ENCODE data around the gene MARCOL. TPM values are rescaled to one million over a fixed set of nuclear protein-coding genes. Genes with fewer than 3 reads are reported as not detected.

Gene MARCOL
- total and polyA plus RNA-seq, 10 of the 15 experiments (the other 5 are each of a cell fraction or from before 2014, with no cell fraction given), result 1.4 TPM; not detected in 9

DNA sequence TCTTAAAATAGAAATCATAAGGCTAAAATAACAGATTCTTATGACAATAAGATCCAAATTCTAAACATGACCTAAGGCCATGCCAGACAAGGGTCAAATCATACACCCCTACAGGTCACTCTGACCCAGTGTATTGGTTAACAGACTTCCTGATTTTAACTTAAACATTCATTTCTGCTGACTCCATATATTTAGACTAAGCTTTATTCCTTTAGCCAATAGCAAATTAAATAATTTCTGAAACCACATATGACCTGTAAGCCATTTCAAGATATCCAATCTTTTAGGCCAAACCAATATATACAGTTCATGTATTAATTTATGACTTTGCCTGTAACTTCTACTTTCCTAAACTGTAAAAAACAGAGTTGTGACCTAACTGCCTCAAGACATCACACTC is 22.9 kb downstream of the MARCOL start:
- H2AFZ ChIP-seq (ENCODE audit: control insufficient read depth, low read depth, low read length), result no peak overlapping the region
- H3K4me1 ChIP-seq (ENCODE audit: control insufficient read depth, insufficient read depth, low read length), result no peaks in the 10 kb centered on the region
- SMC1A ChIA-PET (ENCODE audit: uncharacterized antibody, unreplicated experiment), result no interaction called here
- CTCF ChIA-PET, result no interaction called here
- H3K36me3 ChIP-seq (ENCODE audit: control insufficient read depth in 2 of 2, insufficient read depth in 2 of 2, low read length in 1 of 2), result no peaks in the 10 kb centered on the region
- H3K27me3 ChIP-seq (replicated peaks in 1 of 2; ENCODE audit: control insufficient read depth in 2 of 2, insufficient read depth in 2 of 2, low read length in 1 of 2), result no peaks in the 10 kb centered on the region
- intact Hi-C loops (cut with micrococcal nuclease; ENCODE audit: unreplicated experiment), result no loop called here
- no TSS peak for BruUV-seq (replicated peaks)
- no peaks in the 10 kb centered on the region for H3K9me3 ChIP-seq (replicated peaks; ENCODE audit: control insufficient read depth, insufficient read depth, low read length)
- in situ Hi-C loops (cut with MboI), result no loop called here
- H3K4me2 ChIP-seq (ENCODE audit: control insufficient read depth, insufficient read depth), result no peak overlapping the region
- DNase-seq (ENCODE audit: low read depth, low spot score) (no peak), FAIRE-seq (no peak), ATAC-seq (no peak)
- RAD21 ChIA-PET (ENCODE audit: unreplicated experiment), result no interaction called here
- POLR2A ChIA-PET, result no interaction called here
- TF ChIP-seq IKZF2 (IDR thresholded peaks at IDR 0.05) (no peak), POLR2AphosphoS5 (IDR thresholded peaks at IDR 0.05; ENCODE audit: low read length) (no peak), MYB (IDR thresholded peaks at IDR 0.05; ENCODE audit: borderline replicate concordance, low read depth, low read length) (no peak), BACH1 (IDR thresholded peaks at IDR 0.05; ENCODE audit: borderline replicate concordance) (no peak)
- H3K79me2 ChIP-seq (ENCODE audit: control insufficient read depth, insufficient read depth, low read length), result no peaks in the 10 kb centered on the region
- no peak overlapping the region for H3K27ac ChIP-seq (ENCODE audit: control insufficient read depth, insufficient read depth)
- no peak overlapping the region for H3K9ac ChIP-seq (ENCODE audit: control insufficient read depth, insufficient read depth, low read length)
- H4K20me1 ChIP-seq (ENCODE audit: control insufficient read depth, insufficient read depth), result no peaks in the 10 kb centered on the region
- H3K4me3 ChIP-seq, result no peak overlapping the region

DNA sequence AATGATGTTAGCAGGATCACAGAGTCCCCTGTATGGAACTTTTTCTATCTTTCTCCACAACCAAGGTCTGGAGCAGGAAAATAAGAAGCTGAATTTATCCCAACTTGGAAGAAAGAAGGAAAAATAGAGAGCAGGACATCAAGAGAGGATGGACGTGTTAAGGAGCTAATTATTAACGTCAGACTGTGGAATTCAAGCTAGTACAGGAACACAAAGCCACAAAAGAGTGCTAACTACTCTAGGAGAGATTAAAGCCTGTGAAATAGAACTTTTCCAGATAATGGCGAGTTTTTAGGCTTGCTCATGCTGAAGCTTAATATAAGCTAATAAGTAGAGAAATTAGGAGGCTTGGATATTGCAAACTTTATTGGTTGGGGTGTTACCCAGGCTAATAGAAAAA is 29.6 kb downstream of the MARCOL start:
- Histone ChIP-seq H3K79me2 (ENCODE audit: control insufficient read depth, insufficient read depth, low read length) (no peaks in the 10 kb centered on the region), H2AFZ (ENCODE audit: control insufficient read depth, low read depth, low read length) (no peak overlapping the region), H3K36me3 (ENCODE audit: control insufficient read depth in 2 of 2, insufficient read depth in 2 of 2, low read length in 1 of 2) (no peaks in the 10 kb centered on the region), H3K9ac (ENCODE audit: control insufficient read depth, insufficient read depth, low read length) (no peak overlapping the region), H3K4me3 (no peak overlapping the region), H3K27me3 (replicated peaks in 1 of 2; ENCODE audit: control insufficient read depth in 2 of 2, insufficient read depth in 2 of 2, low read length in 1 of 2) (no peaks in the 10 kb centered on the region), H3K4me2 (ENCODE audit: control insufficient read depth, insufficient read depth) (no peak overlapping the region), H3K4me1 (ENCODE audit: control insufficient read depth, insufficient read depth, low read length) (no peaks in the 10 kb centered on the region), H3K9me3 (replicated peaks; ENCODE audit: control insufficient read depth, insufficient read depth, low read length) (no peaks in the 10 kb centered on the region), H4K20me1 (ENCODE audit: control insufficient read depth, insufficient read depth) (no peaks in the 10 kb centered on the region), H3K27ac (ENCODE audit: control insufficient read depth, insufficient read depth) (no peak overlapping the region)
- WGBS (ENCODE audit: insufficient coverage, insufficient replicate concordance, low lambda C conversion rate, missing lambda C conversion rate), result 0% methylated on average over 3 of the region's 3 CpGs
- DNase-seq (ENCODE audit: low read depth, low spot score) (no peak), FAIRE-seq (no peak), ATAC-seq (no peak)
- CTCF ChIA-PET, result no interaction called here
- RAD21 ChIA-PET (ENCODE audit: unreplicated experiment), result no interaction called here
- no TSS peak for BruUV-seq (replicated peaks)
- intact Hi-C loops (cut with micrococcal nuclease; ENCODE audit: unreplicated experiment), result no loop called here
- in situ Hi-C loops (cut with MboI), result no loop called here
- SMC1A ChIA-PET (ENCODE audit: uncharacterized antibody, unreplicated experiment), result no interaction called here
- POLR2A ChIA-PET, result no interaction called here
- TF ChIP-seq, protein P1, sequence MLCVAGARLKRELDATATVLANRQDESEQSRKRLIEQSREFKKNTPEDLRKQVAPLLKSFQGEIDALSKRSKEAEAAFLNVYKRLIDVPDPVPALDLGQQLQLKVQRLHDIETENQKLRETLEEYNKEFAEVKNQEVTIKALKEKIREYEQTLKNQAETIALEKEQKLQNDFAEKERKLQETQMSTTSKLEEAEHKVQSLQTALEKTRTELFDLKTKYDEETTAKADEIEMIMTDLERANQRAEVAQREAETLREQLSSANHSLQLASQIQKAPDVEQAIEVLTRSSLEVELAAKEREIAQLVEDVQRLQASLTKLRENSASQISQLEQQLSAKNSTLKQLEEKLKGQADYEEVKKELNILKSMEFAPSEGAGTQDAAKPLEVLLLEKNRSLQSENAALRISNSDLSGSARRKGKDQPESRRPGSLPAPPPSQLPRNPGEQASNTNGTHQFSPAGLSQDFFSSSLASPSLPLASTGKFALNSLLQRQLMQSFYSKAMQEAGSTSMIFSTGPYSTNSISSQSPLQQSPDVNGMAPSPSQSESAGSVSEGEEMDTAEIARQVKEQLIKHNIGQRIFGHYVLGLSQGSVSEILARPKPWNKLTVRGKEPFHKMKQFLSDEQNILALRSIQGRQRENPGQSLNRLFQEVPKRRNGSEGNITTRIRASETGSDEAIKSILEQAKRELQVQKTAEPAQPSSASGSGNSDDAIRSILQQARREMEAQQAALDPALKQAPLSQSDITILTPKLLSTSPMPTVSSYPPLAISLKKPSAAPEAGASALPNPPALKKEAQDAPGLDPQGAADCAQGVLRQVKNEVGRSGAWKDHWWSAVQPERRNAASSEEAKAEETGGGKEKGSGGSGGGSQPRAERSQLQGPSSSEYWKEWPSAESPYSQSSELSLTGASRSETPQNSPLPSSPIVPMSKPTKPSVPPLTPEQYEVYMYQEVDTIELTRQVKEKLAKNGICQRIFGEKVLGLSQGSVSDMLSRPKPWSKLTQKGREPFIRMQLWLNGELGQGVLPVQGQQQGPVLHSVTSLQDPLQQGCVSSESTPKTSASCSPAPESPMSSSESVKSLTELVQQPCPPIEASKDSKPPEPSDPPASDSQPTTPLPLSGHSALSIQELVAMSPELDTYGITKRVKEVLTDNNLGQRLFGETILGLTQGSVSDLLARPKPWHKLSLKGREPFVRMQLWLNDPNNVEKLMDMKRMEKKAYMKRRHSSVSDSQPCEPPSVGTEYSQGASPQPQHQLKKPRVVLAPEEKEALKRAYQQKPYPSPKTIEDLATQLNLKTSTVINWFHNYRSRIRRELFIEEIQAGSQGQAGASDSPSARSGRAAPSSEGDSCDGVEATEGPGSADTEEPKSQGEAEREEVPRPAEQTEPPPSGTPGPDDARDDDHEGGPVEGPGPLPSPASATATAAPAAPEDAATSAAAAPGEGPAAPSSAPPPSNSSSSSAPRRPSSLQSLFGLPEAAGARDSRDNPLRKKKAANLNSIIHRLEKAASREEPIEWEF (IDR thresholded peaks at IDR 0.05; ENCODE audit: insufficient replicate concordance, low read depth, low read length), result no peak
- TF ChIP-seq CEBPB (IDR thresholded peaks at IDR 0.05; ENCODE audit: borderline replicate concordance in 1 of 2, low read depth in 2 of 2, low read length in 2 of 2), result no peak
- TF ChIP-seq, protein P2, sequence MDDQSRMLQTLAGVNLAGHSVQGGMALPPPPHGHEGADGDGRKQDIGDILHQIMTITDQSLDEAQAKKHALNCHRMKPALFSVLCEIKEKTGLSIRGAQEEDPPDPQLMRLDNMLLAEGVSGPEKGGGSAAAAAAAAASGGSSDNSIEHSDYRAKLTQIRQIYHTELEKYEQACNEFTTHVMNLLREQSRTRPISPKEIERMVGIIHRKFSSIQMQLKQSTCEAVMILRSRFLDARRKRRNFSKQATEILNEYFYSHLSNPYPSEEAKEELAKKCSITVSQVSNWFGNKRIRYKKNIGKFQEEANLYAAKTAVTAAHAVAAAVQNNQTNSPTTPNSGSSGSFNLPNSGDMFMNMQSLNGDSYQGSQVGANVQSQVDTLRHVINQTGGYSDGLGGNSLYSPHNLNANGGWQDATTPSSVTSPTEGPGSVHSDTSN (IDR thresholded peaks at IDR 0.05; ENCODE audit: insufficient replicate concordance, low read depth, low read length), result no peak
- TF ChIP-seq IRF4 (IDR thresholded peaks at IDR 0.05; ENCODE audit: low read depth, low read length), result no peak
- TF ChIP-seq, protein P3, sequence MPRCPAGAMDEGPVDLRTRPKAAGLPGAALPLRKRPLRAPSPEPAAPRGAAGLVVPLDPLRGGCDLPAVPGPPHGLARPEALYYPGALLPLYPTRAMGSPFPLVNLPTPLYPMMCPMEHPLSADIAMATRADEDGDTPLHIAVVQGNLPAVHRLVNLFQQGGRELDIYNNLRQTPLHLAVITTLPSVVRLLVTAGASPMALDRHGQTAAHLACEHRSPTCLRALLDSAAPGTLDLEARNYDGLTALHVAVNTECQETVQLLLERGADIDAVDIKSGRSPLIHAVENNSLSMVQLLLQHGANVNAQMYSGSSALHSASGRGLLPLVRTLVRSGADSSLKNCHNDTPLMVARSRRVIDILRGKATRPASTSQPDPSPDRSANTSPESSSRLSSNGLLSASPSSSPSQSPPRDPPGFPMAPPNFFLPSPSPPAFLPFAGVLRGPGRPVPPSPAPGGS (IDR thresholded peaks at IDR 0.05; ENCODE audit: borderline replicate concordance, insufficient read depth, low read depth, low read length, poor library complexity, severe bottlenecking), result no peak
- no peak for TF ChIP-seq BRCA1 (IDR thresholded peaks at IDR 0.05; ENCODE audit: low read depth, low read length)
- TF ChIP-seq SMC3 (IDR thresholded peaks at IDR 0.05; ENCODE audit: borderline replicate concordance, low read length), result no peak
- TF ChIP-seq CHD4 (IDR thresholded peaks at IDR 0.05), result no peak

Data from GM12878 (cell line).